Testis (tissue), 3 donors: Measurements from ENCODE around the gene ATXN7L1. TPM values are rescaled to one million over a fixed set of nuclear protein-coding genes. Genes with fewer than 3 reads are reported as not detected.

Experiments used
- DNase-seq: peaks from one replicate; pipeline ENCODE4 v3.0.0-alpha.2; 2019
- H3K27ac ChIP-seq, 2 donors: fragments of 200-600 bp; sonication (generic); one replicate each; pipeline ENCODE4 v1.5.1; 2019
- H3K27me3 ChIP-seq: fragments of 200-600 bp; sonication (generic); one replicate; pipeline ENCODE4 v1.5.1; 2019
- H3K36me3 ChIP-seq: fragments of 200-600 bp; sonication (generic); one replicate; pipeline ENCODE4 v1.5.1; 2017; ENCODE audit warnings: low read depth; ENCODE audit errors: missing control alignments
- H3K4me1 ChIP-seq: fragments of 200-600 bp; sonication (generic); one replicate; pipeline ENCODE4 v1.5.1; 2019
- H3K4me3 ChIP-seq, 2 donors: fragments of 200-600 bp; sonication (generic); one replicate each; pipeline ENCODE4 v1.5.1; 2017 to 2019
- H3K9me3 ChIP-seq: fragments of 200-600 bp; sonication (generic); one replicate; pipeline ENCODE4 v1.5.1; 2017
- POLR2A ChIP-seq: fragments of 450-650 bp; IDR thresholded peaks from one replicate; pipeline ENCODE4 v1.6.1; 2017; ENCODE audit warnings: antibody characterized with exemption, mild to moderate bottlenecking, moderate library complexity
- WGBS, 2 donors: methylation state at CpG; one replicate each; pipeline ENCODE4 v1.1.5; 2018; 5-methylcytosine and 5-hydroxymethylcytosine counted together
- intact Hi-C: fragments of 100-400 bp; cut with DNase I; formaldehyde crosslinking; loops from one replicate; pipeline ENCODE4 v1.15.1; 2023; ENCODE audit warnings: low total_unique reads
- polyA plus RNA-seq: library from polyadenylated mRNA; stranded (reverse); fragments of 350-450 nt; fragmentation: Illumina TruSeq; extraction: RNeasy Lipid Tissue Mini Kit (QIAGEN cat#74804); gene quantifications from one replicate; pipeline ENCODE4 v1.2.3, GENCODE V29; 2014; ENCODE audit warnings: low read depth, low replicate concordance; ENCODE audit not compliant: insufficient read depth
- total RNA-seq, 2 donors: library from RNA; depleted of rRNA; stranded (reverse); fragments of >200 nt; gene quantifications; one replicate each; pipeline ENCODE4 v1.2.3, GENCODE V29; 2016
- TF ChIP-seq, protein P1 (sequence below), 3 experiments: fragments of 450-650 bp in 2 of 3; fragments of 200-600 bp in 1 of 3; sonication (generic) in 1 of 3; IDR thresholded peaks; one replicate each; pipeline ENCODE4 v1.5.1; 2016 to 2019; ENCODE audit warnings: antibody characterized with exemption in 3 of 3, mild to moderate bottlenecking in 2 of 3, moderate library complexity in 1 of 3

The ATXN7L1 gene
- total and polyA plus RNA-seq, 3 donors from 2014 or later: 35.7 to 61.7 (median 35.9) TPM

GRCh38 chr7:105840981-105841749 is 35.2 kb downstream of the ATXN7L1 start:
- no peaks in the 10 kb centered on the region for H3K27me3 ChIP-seq
- H3K9me3 ChIP-seq: no peaks in the 10 kb centered on the region
- DNase-seq: no peak
- intact Hi-C loops: no loop called here
- H3K4me1 ChIP-seq: peaks cover 4% of the 10 kb centered on the region
- H3K4me3 ChIP-seq: no peak overlapping the region
- no peak overlapping the region for H3K27ac ChIP-seq
- WGBS, 2 donors: 75 to 79% methylated on average over 7 to 8 of the region's 8 CpGs
- H3K36me3 ChIP-seq: no peaks in the 10 kb centered on the region
- TF ChIP-seq POLR2A: no peak
- TF ChIP-seq, protein P1, sequence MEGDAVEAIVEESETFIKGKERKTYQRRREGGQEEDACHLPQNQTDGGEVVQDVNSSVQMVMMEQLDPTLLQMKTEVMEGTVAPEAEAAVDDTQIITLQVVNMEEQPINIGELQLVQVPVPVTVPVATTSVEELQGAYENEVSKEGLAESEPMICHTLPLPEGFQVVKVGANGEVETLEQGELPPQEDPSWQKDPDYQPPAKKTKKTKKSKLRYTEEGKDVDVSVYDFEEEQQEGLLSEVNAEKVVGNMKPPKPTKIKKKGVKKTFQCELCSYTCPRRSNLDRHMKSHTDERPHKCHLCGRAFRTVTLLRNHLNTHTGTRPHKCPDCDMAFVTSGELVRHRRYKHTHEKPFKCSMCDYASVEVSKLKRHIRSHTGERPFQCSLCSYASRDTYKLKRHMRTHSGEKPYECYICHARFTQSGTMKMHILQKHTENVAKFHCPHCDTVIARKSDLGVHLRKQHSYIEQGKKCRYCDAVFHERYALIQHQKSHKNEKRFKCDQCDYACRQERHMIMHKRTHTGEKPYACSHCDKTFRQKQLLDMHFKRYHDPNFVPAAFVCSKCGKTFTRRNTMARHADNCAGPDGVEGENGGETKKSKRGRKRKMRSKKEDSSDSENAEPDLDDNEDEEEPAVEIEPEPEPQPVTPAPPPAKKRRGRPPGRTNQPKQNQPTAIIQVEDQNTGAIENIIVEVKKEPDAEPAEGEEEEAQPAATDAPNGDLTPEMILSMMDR (IDR thresholded peaks at IDR 0.05): no peak

DNA sequence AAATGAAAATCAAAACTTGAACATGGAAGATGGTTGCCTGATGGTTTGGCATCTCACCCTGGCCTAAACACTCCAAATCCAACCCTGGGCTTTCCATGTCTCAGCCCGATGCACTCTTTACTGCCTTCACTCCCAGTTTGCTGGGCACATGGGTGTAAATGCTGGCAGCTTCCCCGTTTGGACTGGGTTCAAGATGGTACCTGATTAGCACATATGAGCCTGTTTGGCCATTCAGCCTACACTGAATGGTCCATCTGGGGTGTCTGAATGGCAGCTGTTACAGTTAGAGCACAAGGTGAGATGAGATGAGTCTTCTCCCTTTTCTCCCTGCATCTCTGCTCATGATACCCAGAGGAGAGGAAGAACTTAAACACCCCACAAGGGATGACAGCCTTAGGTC is 37.1 kb downstream of the ATXN7L1 start:
- TF ChIP-seq, protein P1 (IDR thresholded peaks at IDR 0.05): no peak
- no peak for TF ChIP-seq POLR2A
- no peak for DNase-seq
- intact Hi-C loops: no loop called here
- no peak overlapping the region for H3K27ac ChIP-seq
- WGBS, 2 donors: 75 to 87% methylated on average over 2 of the region's 2 CpGs
- H3K4me3 ChIP-seq: no peak overlapping the region
- H3K4me1 ChIP-seq: peaks cover 4% of the 10 kb centered on the region
- H3K27me3 ChIP-seq: no peaks in the 10 kb centered on the region
- no peaks in the 10 kb centered on the region for H3K36me3 ChIP-seq
- no peaks in the 10 kb centered on the region for H3K9me3 ChIP-seq

DNA sequence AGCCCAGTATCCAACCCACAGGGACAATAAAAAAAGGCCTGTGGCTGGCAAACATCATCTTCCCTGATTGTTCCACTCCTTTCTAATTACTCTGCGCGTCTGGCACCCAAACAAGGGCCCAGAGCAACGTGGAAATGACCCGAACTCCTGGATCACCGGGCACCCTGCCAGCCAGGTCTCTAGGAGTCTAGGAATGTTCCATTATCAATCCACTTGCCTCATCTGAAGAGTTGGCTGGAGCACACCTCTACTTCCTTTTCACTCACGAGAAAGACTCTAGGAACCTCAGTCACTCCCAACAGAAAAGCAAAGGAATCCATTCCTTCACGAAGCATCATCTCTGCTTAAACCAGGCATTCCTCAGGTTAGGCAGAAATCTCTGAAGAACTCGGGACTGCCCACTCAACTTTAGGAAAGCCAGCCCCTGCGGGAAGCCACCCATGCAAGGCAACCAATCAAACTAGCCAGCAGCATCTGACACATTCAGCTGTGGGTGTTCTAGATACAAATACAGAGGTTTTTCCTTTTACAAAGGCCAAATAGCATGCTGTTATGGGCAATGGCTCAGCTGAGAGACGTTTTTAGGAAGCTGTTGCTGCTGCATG is 37.7 kb downstream of the ATXN7L1 start:
- Histone ChIP-seq H3K4me3 (no peak overlapping the region), H3K27me3 (no peaks in the 10 kb centered on the region), H3K27ac (no peak overlapping the region), H3K9me3 (no peaks in the 10 kb centered on the region), H3K36me3 (no peaks in the 10 kb centered on the region), H3K4me1 (peaks cover 4% of the 10 kb centered on the region)
- intact Hi-C loops: no loop called here
- DNase-seq: no peak
- WGBS, 2 donors: 37 to 53% methylated on average over 10 of the region's 10 CpGs
- TF ChIP-seq POLR2A: no peak
- TF ChIP-seq, protein P1 (IDR thresholded peaks at IDR 0.05): no peak

- DNase-seq: no peak
- Histone ChIP-seq H3K4me1 (peaks cover 4% of the 10 kb centered on the region), H3K9me3 (no peaks in the 10 kb centered on the region), H3K36me3 (no peaks in the 10 kb centered on the region), H3K27ac (no peak overlapping the region), H3K4me3 (no peak overlapping the region), H3K27me3 (no peaks in the 10 kb centered on the region)
- intact Hi-C loops: no loop called here
- WGBS, 2 donors: 77 to 84% methylated on average over 22 of the region's 22 CpGs
- TF ChIP-seq, protein P1 (IDR thresholded peaks at IDR 0.05): no peak
- no peak for TF ChIP-seq POLR2A
Measured at GRCh38 chr7:105837765-105838626, 38.4 kb downstream of the ATXN7L1 start.
